ENCODE results near the gene ZNF469. TPM values are rescaled to one million over a fixed set of nuclear protein-coding genes. Genes with fewer than 3 reads are reported as not detected.

Gene ZNF469
- total and polyA plus RNA-seq, 2 of the 13 experiments (the other 11 are each of a cell fraction or from before 2014, with no cell fraction given), result not detected

DNA sequence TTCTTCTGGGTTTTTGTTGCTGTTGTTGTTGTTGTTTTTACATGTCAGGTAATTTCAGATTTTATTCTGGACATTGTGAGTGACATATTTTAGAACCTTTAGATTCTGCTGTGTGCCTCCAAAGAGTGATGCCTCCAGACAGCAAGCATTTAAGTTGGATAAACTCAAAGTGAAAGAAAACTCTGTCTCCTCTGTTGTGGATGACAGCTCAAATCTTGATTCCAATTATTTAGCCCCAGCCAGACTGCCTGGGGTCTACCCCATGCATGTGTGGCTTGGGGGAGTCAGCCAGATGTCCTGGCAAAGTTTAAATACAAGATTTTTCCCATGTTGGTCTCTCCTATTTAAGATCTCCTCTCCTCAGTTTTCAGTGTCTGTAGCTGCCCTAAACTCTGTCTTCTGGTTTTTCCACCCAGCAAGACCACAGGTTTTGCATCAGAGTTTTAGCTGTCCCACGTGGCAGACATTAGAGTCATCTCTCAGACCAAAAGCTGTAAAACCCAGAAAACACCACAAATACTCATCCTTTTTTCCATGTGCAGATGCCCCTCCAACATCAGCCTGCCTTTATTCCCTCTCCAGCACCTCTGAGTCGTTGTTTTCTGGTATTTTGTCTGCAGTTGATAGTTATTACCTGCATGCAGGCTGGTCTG, 19.4 kb upstream of the ZNF469 start:
- H3K27me3 ChIP-seq (ENCODE audit: control insufficient read depth in 1 of 2, insufficient read depth in 2 of 2, low read length in 2 of 2), result peaks cover 2 to 14% of the 10 kb centered on the region in 2 experiments; a peak in 3 of 5 replicates
- WGBS (ENCODE audit: low lambda C conversion rate), result 2% methylated on average over 2 of the region's 2 CpGs
- no peaks in the 10 kb centered on the region for H3K9me3 ChIP-seq (ENCODE audit: low read length)
- POLR2A ChIA-PET, result no interaction called here
- no peaks in the 10 kb centered on the region for H3K79me2 ChIP-seq (ENCODE audit: insufficient read depth, low read length)
- H3K36me3 ChIP-seq (replicated peaks in 1 of 2; ENCODE audit: control insufficient read depth in 1 of 2, insufficient read depth in 2 of 2, low read length in 2 of 2), result no peaks in the 10 kb centered on the region
- no peak for FAIRE-seq
- H3K9ac ChIP-seq (ENCODE audit: insufficient read depth, low read depth, low read length), result no peak overlapping the region
- in situ Hi-C loops (cut with HindIII; ENCODE audit: extremely low pct_ligation_motif_present, low pct_unique_long_range_greater_than_20kb) (no loop called here), intact Hi-C loops (cut with micrococcal nuclease; ENCODE audit: unreplicated experiment) (no loop called here)
- BruUV-seq (replicated peaks), result no TSS peak
- H3K27ac ChIP-seq (ENCODE audit: extremely low read length, insufficient read depth, low read length), result no peak overlapping the region
- H4K20me1 ChIP-seq (ENCODE audit: insufficient read depth, low read length), result no peaks in the 10 kb centered on the region
- H3K4me1 ChIP-seq (ENCODE audit: insufficient read depth, low read length), result no peaks in the 10 kb centered on the region
- TF ChIP-seq ZNF510 (CRISPR knock-in tag; IDR thresholded peaks at IDR 0.05; ENCODE audit: low read depth), result no peak
- no peak for TF ChIP-seq ZNF30 (CRISPR knock-in tag; IDR thresholded peaks at IDR 0.05)
- DNase-seq (ENCODE audit: low spot score), result no peak
- ATAC-seq, result no peak
- no peak overlapping the region for H3K4me3 ChIP-seq (replicated peaks in 1 of 3; ENCODE audit: insufficient read depth in 1 of 3, low read depth in 2 of 3, low read length in 3 of 3)
- no peak overlapping the region for H3K4me2 ChIP-seq (ENCODE audit: low read depth, low read length)
- CTCF ChIA-PET (ENCODE audit: low intra/inter-chr PET ratio, low total read pairs), result no interaction called here
- H2AFZ ChIP-seq (ENCODE audit: low read length), result no peak overlapping the region

DNA sequence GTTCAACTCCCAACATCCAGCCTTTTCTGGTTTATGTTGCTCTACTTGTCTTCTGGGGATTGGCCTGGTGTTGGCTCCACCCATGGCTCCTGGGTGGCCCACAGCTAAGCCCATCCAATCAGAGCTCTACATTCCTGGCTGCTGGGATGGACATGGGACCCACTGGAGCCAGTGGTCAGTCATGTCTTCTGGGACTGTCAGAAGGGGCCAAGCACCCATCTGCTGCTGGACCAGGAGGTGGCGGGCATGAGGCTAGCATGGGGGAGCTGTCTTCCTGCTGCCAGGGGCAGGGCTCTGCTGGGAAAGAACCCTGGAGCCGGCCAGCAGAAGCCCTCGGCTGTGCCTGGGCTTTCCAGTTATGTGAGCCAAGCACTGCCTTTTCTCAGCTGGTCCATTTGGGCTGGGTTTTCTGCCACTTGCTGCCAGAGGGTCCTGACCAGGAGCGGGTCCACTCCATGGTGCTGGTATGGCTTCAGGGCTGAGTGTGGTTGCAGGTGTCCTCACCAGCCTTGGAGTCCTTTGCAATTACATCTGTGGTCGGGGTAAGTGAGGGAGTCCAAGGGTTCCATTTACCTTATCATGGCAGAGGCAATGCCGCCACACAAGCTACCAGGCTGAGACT, 17.4 kb upstream of the ZNF469 start:
- no peak overlapping the region for H3K4me3 ChIP-seq (replicated peaks in 1 of 3; ENCODE audit: insufficient read depth in 1 of 3, low read depth in 2 of 3, low read length in 3 of 3)
- no peaks in the 10 kb centered on the region for H3K4me1 ChIP-seq (ENCODE audit: insufficient read depth, low read length)
- ATAC-seq (peak; percentile 60; the same call in 2 of the 3 replicates), DNase-seq (ENCODE audit: low spot score) (no peak), FAIRE-seq (no peak)
- H4K20me1 ChIP-seq (ENCODE audit: insufficient read depth, low read length), result no peaks in the 10 kb centered on the region
- H3K9me3 ChIP-seq (ENCODE audit: low read length), result no peaks in the 10 kb centered on the region
- no peaks in the 10 kb centered on the region for H3K79me2 ChIP-seq (ENCODE audit: insufficient read depth, low read length)
- no TSS peak for BruUV-seq (replicated peaks)
- H2AFZ ChIP-seq (ENCODE audit: low read length), result no peak overlapping the region
- H3K27ac ChIP-seq (ENCODE audit: extremely low read length, insufficient read depth, low read length), result no peak overlapping the region
- no peaks in the 10 kb centered on the region for H3K36me3 ChIP-seq (replicated peaks in 1 of 2; ENCODE audit: control insufficient read depth in 1 of 2, insufficient read depth in 2 of 2, low read length in 2 of 2)
- H3K27me3 ChIP-seq (ENCODE audit: control insufficient read depth in 1 of 2, insufficient read depth in 2 of 2, low read length in 2 of 2), result peaks cover 2 to 10% of the 10 kb centered on the region in 2 experiments; a peak in 3 of 5 replicates
- H3K9ac ChIP-seq (ENCODE audit: insufficient read depth, low read depth, low read length), result no peak overlapping the region
- POLR2A ChIA-PET, result no interaction called here
- 33% methylated on average over 6 of the region's 6 CpGs for WGBS (ENCODE audit: low lambda C conversion rate)
- H3K4me2 ChIP-seq (ENCODE audit: low read depth, low read length), result no peak overlapping the region
- in situ Hi-C loops (cut with HindIII; ENCODE audit: extremely low pct_ligation_motif_present, low pct_unique_long_range_greater_than_20kb), result no loop called here
- TF ChIP-seq, protein P1, sequence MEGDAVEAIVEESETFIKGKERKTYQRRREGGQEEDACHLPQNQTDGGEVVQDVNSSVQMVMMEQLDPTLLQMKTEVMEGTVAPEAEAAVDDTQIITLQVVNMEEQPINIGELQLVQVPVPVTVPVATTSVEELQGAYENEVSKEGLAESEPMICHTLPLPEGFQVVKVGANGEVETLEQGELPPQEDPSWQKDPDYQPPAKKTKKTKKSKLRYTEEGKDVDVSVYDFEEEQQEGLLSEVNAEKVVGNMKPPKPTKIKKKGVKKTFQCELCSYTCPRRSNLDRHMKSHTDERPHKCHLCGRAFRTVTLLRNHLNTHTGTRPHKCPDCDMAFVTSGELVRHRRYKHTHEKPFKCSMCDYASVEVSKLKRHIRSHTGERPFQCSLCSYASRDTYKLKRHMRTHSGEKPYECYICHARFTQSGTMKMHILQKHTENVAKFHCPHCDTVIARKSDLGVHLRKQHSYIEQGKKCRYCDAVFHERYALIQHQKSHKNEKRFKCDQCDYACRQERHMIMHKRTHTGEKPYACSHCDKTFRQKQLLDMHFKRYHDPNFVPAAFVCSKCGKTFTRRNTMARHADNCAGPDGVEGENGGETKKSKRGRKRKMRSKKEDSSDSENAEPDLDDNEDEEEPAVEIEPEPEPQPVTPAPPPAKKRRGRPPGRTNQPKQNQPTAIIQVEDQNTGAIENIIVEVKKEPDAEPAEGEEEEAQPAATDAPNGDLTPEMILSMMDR (CRISPR knock-in tag; IDR thresholded peaks at IDR 0.05), result peak; percentile 34
- TF ChIP-seq HIVEP1 (CRISPR knock-in tag; IDR thresholded peaks at IDR 0.05), result 0 out of 2 replicates have a peak, but pooled peaks have one; percentile 23
- TF ChIP-seq STAG1 (CRISPR knock-in tag; IDR thresholded peaks at IDR 0.05), result peak; percentile 8; the same call in 1 of the 2 replicates
- TF ChIP-seq RBM39 (IDR thresholded peaks at IDR 0.05; ENCODE audit: low read depth, low read length, poor library complexity, severe bottlenecking), result no peak
- intact Hi-C loops (cut with micrococcal nuclease; ENCODE audit: unreplicated experiment), result no loop called here
- CTCF ChIA-PET (ENCODE audit: low intra/inter-chr PET ratio, low total read pairs), result no interaction called here
